Epithelial cell of prostate (primary cell): ENCODE results near the gene SLC44A1.

Experiments
- DNase-seq: peaks from one replicate; pipeline ENCODE4 v3.0.0-alpha.2; 2011; ENCODE audit warnings: low read depth, low spot score
- H3K27ac ChIP-seq: fragments of 450-650 bp; 2 replicates; pipeline ENCODE4 v1.5.1; 2017; ENCODE audit warnings: mild to moderate bottlenecking

The SLC44A1 gene

DNA sequence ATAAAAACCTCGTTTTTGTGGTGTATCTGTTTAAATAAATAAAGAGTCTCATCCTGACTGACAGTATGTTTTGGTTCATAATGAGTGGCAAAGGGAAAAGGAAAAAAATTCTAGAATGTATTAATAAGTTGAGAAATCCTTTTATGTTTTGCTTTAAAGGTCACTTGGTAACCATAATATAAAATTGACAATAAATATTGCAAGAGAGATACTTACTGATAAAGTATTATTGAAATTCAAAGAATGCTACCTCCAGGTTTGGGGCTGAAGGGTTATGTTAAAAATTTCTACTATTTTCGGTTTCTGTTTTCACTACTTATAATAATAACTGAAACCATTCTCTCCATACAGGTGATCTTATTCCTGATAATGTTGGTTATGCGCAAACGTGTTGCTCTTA lies 118.0 kb downstream of the SLC44A1 start:
- H3K27ac ChIP-seq: no peak overlapping the region
- DNase-seq: no peak

DNA sequence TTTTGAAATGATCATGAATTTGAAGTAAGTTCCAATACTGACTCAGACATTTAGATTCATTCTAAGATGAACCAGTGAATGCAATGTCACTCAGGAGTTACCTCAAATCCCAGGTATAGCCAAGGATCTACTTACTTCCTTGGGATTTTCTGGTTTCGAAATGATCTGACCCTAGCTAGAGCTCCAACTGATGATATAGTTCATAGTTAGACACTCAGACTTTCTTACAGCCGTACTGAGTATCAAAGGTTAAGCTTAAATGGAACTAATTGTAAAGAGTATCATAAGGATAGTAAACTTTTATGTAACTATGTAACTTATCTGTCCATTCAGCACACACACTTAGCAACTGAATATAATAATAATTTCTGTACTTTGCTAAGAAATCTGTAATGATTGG lies 119.4 kb downstream of the SLC44A1 start:
- no peak overlapping the region for H3K27ac ChIP-seq
- no peak for DNase-seq

DNA sequence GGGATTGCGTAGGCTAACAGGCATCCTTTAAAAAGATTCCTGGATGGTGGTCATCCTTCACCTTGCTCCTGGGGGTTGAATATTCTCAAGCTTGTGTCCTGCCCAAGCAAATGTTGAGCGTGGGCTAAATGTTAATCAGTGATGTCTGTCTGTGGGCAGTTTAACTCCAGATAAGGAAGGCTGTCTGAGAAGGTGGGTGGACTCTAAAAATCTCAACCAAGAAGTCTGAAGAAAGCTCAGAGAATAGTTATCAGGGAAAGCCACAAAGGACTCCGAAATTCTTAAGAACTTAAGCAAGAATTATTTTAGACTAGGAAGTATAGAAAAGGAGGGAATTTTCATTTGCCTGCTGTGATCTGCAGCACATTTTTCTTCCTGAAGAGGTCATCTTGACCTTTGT lies 125.5 kb downstream of the SLC44A1 start:
- no peak overlapping the region for H3K27ac ChIP-seq
- no peak for DNase-seq

DNA sequence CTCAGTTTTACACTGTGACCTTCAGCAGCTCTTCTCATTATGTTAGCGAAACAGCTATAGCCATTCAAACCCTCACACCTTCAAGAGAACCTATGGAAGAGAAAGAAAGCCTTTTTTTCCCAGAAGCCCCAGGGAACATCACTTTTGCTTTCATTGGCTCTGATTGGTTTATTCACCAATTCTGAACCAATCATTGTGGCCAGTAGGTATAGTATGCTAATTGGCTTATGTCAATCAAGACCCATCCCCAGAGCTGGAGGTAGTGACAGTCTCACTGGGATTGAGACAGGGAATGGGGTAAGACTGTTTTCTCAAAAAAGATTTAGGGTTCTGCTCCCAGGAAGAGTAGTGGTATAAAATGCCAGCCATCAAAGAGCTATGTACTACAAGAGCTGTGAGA lies 129.3 kb downstream of the SLC44A1 start:
- H3K27ac ChIP-seq: no peak overlapping the region
- DNase-seq: no peak

DNA sequence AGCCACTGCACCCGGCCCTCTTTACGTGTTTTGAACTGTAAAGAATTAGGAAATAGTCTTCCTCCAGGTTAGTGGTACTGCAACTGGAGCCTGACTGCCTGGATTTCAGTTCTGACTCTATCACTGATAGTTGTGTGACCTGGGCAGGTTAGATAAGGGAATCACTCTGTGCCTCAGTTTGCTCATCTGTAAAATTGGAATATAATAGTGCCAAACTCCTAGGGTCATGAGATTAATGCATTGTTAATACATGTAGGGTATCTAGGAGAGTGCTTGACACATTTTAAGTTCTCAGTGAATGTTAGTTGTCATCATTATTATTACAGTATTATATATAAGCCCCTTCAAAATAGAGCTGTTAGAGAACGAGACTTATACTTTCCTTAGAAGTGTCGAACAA lies 130.9 kb downstream of the SLC44A1 start:
- DNase-seq: no peak
- no peak overlapping the region for H3K27ac ChIP-seq

DNA sequence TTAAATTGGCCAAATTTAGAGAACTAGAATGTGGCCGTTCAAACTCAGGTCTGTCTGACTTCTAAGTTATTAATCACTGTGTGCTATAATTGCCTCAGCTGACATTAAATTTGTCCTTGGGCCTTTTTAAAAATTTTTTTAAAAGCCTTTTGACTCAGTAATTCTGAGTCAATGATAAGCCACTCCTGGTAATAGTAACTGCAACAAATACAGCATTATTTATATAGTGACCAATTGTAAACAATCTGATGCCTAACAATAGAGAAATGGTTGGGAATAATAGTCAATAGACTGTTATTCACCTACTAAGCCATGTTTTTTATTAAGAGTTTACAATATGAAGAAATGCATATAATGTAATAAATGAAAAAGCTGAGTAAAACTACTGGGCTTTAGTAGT lies 132.4 kb downstream of the SLC44A1 start:
- no peak overlapping the region for H3K27ac ChIP-seq
- no peak for DNase-seq

DNA sequence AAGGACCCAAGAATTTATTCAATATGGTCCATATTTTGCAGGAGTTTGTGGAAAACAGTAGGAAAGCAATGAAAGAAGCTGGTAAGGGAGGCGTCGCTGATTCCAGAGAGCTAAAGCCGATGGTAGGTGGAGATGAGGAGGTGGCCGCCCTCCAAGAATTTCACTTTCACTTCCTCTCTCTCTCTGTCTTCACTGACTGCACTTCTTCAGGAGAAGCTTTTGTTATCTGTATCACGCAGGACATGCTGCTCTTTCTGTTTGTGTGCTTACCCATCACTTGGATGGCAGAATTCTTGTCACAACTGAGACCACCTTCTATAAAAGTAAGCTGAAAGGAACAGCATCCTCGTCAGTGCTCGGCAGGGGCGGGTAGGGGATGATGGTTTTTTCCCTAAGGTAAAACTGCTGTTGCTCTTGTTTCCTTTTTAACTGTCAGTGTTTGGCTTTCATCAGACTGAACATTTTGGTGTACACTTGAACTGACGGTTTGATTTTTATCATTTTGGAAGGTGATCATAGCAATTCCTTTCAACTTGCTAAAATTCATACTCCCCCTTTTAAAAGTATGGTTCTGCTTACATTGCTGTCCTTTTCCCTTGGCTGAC lies 141.0 kb downstream of the SLC44A1 start:
- no peak overlapping the region for H3K27ac ChIP-seq
- DNase-seq: no peak

DNA sequence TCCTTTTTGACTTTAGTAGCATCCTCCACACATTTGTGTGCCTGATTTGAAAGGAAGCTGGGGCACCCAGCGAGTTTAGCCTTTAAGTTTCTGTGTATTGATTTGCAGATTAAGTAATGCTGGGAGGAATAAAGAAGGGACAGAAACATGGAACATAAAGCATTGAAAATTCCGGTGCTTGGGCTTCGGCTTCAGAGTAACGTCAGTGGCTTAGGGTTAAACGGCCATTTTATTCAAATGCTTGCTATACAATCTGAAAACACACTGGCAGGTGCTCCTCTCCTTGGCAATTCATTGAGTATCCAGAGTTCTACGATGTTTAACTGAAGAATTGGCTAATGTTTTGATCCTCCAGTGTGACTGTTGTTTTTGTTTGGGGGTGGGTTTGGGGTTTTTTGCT lies 145.3 kb downstream of the SLC44A1 start:
- H3K27ac ChIP-seq: no peak overlapping the region
- no peak for DNase-seq

DNA sequence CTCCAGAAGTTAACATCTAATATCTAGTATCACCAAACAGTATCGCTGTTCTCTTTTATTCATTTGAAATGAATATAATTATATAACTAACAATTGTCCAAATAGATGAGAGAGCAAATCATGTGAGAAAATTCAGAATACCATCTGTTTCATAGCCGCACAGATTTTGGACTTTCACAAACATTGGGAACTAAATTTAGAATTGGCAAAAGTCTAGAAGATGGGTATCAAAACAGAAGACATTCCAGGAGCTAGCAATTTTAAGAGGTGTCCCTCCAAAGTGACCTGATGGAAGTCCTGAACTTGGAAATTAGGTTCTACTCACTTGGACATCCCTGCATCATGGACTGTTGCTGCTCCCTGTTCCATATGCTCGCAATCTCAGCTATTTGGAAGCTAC lies 146.4 kb downstream of the SLC44A1 start:
- no peak for DNase-seq
- H3K27ac ChIP-seq: no peak overlapping the region

DNA sequence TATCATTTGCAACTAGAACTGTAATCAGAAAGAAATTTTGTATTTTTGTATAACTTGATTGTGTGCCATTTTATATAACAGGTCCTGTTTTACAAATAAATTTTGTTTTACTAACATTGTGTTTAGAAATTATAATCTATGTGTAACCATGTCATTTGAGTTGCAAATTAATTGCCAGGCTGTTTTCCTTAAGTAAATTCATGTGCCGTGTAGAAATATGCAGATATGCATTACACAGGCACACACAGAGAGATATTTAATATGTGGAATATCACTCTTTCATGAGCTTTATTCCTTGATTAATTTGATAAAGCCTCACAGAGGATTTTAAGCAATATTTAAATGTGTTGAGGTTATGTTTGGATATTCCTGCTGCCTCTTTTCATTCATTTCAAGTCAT lies 146.8 kb downstream of the SLC44A1 start:
- H3K27ac ChIP-seq: no peak overlapping the region
- DNase-seq: no peak

DNA sequence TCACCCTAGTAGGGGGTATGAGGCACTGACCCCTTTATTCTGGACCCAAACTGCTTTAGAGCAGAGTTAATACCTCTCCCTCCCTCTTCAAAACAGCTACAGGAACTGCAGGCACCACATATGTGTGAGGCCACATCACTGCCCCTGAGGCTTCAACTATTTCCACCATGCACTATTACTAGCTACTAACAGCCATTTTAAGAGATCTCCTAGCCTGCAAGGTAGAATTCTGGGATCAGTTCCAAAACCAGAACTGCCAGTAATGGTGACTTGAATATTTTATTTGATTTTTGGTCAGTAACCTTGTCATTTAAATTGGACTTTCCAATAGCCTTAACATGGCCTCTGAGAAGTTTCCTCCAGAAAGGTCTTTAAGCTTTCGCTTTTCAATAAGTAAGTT lies 148.1 kb downstream of the SLC44A1 start:
- no peak for DNase-seq
- H3K27ac ChIP-seq: no peak overlapping the region

DNA sequence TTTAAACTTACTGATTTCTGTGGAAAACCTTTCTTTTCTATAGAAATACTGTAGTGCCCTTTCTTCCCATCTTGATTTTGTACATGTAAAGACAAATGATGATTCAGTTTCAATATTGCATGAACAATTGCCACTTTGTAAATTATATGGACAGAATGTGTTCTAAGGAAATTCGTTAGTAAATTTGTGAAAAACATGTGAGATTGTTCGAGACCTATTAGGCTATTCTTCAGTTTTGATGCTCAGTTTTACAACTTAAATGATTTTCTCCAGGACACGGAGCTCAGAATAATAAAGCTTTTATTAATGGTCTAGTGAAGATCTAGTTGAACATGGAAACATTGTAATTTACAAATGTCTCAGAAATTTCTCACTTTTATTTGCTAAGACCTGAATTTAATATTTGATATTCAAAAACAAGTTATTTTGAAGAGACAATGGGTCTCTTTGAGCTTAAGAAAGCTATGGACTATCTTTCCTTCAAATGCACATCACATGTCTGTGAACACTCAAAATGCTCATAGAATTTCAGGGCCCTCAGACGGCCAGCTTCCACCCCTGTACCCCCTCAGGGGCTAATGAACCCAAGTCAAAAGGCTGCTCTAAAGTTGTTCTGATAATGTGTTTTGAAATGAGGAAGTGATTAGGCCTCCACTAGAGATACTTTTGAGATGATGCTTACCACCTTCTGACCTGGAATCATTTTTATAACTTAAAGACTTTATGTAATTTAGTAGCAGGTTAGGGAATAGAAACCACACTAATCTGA lies 149.3 kb downstream of the SLC44A1 start:
- no peak overlapping the region for H3K27ac ChIP-seq
- DNase-seq: no peak

DNA sequence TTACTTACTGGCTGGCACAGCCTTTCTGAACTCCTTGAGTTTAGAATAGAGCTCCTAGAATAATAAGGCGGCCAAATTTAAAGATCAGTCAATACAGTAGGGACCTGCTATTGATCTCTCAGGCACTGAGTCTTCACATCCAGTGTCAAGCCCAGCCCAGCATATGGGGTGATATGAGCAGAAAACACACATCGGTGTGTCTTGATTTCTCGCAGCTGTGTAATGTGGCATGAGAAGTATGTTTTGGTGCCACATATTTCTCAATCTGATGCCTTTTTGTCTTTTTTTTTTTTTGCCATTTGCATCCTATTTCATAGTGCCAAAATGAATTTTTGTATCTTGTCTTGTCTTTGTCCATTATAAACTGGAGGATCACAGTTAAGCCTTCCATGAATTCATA lies 152.0 kb downstream of the SLC44A1 start:
- no peak for DNase-seq
- H3K27ac ChIP-seq: no peak overlapping the region

DNA sequence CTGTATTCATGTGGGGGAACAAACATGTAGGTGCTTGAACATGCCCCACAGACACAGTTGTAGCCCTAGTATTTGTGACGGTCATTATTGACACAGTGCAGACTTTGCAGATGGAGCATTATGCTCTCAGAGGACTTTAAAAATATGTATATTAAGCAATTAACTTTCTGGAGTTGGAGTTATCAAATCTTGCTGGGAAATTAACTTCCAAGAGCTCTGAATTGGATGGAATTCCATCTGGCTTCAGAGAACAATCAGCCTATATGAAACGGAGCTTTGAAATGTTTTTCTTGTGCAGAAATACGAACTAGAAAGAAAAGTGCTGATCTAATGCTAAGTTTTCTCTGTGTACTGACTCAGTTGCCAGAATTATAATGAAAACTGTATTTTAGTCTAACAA lies 152.4 kb downstream of the SLC44A1 start:
- no peak for DNase-seq
- no peak overlapping the region for H3K27ac ChIP-seq

DNA sequence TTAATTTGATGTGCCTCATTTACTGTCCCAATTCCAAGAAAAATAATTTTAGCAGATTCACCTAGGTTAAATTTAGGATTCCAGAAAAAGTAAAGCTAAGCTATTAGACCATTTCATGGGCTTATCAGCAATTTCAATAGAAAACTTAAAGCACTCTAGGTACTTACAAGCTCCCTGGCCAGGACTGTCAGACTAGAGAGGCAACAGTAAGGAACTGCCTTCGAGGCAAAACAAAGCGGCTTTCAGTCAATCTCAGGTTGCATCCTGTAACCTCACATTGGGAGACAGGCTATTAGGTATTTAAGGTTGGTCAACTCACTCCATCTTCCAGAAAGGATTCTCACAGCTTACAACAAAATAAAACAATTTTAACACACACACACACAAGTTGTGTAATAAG lies 154.7 kb downstream of the SLC44A1 start:
- no peak overlapping the region for H3K27ac ChIP-seq
- DNase-seq: no peak

DNA sequence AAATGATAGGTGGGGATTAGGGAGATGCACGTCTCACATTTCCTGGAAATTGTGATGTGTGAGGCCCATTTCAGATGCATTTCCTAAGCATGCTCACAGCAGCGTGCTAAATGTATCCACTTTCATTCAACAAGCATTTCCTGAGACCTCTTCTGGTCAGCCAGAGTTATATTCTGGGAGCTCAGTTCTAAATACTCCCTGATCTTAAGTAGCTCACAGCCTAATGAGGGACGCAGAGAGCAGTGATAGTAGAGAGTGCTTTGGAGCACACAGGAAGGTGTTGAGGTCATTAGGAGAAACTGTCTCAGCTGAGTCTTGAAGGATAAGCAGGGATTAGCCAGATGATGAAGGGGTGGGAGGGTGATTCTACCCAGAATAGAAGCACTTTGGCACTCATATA lies 157.2 kb downstream of the SLC44A1 start:
- no peak overlapping the region for H3K27ac ChIP-seq
- DNase-seq: no peak

DNA sequence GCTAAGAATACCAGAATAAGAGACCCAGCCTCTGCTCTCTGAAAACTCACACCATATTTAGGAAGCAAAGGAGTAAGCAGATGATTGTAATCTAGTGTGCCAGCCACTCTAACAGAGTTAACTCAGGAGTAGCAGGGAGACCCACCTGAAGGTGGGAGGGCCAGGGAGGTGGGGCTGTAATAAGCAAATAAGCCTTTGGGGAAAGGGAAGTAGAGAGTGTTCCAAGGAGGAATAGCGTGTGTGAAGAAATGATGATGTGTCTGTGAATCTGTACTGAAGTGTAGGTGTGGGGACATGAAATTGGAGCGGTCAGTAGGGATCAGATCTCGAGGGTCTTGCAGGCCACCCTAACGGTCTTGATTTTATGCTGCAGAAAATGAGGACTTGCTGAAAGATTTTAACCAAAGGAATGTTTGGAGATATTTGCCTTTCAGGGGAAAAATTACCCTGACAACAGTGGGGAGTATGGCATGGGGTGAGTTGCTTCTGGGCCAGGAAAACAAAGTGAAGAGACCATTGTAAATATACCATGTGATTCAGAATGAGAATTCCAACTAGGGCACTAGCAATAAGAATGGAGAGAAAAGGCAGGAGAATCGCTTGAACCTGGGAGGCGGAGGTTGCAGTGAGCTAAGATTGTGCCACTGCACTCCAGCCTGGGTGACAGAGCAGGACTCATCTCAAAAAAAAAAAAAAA lies 159.2 kb downstream of the SLC44A1 start:
- H3K27ac ChIP-seq: no peak overlapping the region
- no peak for DNase-seq

DNA sequence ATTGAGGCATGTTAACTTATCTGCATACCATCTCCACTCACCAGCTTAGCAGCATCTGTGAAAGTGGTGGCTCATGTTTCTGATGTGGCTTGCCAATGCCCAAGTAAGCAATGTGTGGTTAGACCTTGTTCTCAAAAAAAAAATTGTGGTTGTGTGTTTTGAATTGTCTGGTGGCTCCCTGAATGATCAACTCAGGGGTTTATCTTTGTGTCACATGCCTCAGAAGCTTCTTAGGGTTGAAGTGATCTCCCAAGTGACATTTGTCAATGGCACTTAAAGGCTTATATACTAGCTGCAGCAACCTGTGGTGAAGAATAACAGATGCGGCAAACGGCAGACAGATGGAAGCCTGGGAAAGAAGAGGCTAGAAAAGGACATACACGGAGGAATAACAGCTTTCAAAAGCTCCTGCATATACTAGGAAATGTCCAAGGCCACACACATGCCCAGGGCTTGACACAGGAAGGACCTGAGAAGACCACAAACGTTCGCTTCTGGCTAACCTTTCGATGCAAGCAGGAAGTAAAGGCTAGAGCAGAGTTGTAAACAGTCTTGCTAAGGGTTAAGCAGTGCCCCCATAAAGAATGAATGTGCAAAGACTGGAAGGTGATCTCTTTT lies 161.2 kb downstream of the SLC44A1 start:
- no peak for DNase-seq
- no peak overlapping the region for H3K27ac ChIP-seq

DNA sequence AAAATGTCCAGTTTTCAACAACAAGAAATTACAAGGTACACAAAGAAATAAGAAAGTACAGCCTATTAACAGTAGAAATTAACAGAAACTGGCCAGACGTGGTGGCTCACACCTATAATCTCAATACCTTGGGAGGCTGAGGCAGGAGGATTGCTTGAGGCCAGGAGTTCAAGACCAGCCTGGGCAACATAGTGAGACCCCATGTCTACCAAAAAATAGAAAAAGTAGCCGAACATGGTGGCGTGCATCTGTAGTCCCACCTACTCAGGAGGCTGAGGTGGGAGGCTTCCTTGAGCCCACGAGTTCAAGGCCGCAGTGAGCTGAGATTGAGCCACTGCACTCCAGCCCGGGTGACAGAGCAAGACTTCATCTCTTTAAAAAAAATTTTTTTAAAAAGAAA lies 161.9 kb downstream of the SLC44A1 start:
- DNase-seq: no peak
- H3K27ac ChIP-seq: no peak overlapping the region

DNA sequence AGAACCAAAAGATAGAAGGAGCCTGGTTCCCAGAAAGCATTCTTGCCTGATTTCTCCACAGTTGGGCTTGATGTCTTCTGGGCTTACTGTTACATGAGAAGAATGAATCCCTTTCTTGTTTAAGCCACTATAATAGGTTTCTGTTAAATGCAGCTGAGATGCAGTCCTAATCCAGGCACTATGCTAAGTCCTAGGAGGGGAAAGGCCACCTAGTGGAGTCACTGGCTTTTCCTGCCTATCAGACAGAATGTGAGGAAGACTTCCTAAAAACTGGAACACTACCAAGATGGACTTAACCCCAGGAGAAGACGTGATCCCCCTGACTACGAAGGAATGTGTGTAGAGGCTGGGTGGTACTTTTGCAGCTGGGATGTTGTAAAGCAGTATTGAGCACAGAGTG lies 169.1 kb downstream of the SLC44A1 start:
- no peak overlapping the region for H3K27ac ChIP-seq
- DNase-seq: no peak

DNA sequence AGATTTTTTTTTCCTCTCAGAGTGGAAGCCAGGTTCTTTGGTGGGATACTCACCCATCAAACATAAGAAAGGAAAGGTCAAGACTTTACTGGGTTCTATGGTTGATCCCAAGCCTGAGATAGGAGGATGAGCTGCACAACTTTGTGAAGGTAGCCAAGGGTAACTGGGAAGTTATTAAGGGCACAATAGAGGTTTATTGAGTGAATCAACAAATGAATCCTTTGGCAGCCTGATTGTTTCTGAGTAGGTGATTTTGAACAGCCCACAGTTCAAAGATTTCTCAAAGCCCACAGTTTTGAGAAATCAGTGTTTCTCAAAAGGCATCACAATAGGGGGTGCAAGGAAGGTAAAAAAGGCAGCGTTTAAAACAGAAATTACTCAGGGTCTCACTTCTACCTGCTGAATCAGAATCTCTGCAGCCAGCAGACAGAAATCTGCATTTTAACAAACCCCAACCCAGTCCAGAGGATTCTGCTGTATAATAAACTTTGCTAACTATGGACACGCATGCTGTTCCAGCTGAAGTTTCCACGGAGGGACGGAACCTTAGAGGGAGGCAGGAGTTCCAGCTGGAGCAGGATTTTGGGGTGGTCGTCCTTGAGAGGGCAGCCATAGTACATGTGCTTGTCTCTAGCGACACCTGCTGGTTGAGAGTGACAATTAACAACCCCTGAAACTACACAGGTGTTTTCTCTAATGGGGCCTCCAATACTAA lies 170.7 kb downstream of the SLC44A1 start:
- DNase-seq: no peak
- no peak overlapping the region for H3K27ac ChIP-seq
